IMR-90 (cell line): ENCODE measurements around the gene DMXL2. TPM values are rescaled to one million over a fixed set of nuclear protein-coding genes. Genes with fewer than 3 reads are reported as not detected.

Experiments used
- ATAC-seq: fragments of 200-7000 bp; cut with Tn5 transposase; 2 replicates; pipeline ENCODE4 v1.9.1; 2020; ENCODE audit warnings: low read depth, mild to moderate bottlenecking, moderate library complexity
- BruUV-seq: library from RNA; stranded (reverse); fragments of 400-500 nt; replicated peaks from 2 replicates; lab custom pipeline; 2021; lab: Mats Ljungman, UMichigan
- CTCF ChIA-PET: fragments of 300-600 bp; formaldehyde crosslinking; extraction: SDS; loops from one replicate; lab custom pipeline; 2021; ENCODE audit warnings: antibody characterized with exemption; lab: Yijun Ruan, JAX
- POLR2A ChIA-PET: fragments of 300-600 bp; sonication (Branson Sonifier 250); formaldehyde crosslinking; loops from one replicate; lab custom pipeline; 2022; ENCODE audit warnings: antibody characterized with exemption; ENCODE audit not compliant: unreplicated experiment; lab: Charles Lee
- DNase-seq: peaks from one replicate; pipeline ENCODE4 v3.0.0; 2013
- H2AFZ ChIP-seq: replicated peaks from 2 replicates; pipeline ENCODE3; 2013; ENCODE audit warnings: low read length, mild to moderate bottlenecking; ENCODE audit not compliant: poor library complexity
- H2AK5ac ChIP-seq: 2 replicates; pipeline ENCODE4 v1.6.1; 2013; ENCODE audit warnings: low read depth, low read length, inconsistent platforms
- H2AK9ac ChIP-seq: replicated peaks from 2 replicates; pipeline ENCODE3; 2013; ENCODE audit warnings: mild to moderate bottlenecking, low read depth, low read length, moderate library complexity; ENCODE audit not compliant: poor library complexity
- H2BK120ac ChIP-seq: 2 replicates; pipeline ENCODE4 v1.6.1; 2013; ENCODE audit warnings: low read depth, low read length, inconsistent platforms
- H2BK15ac ChIP-seq: 3 replicates; pipeline ENCODE4 v1.6.1; 2013; ENCODE audit warnings: low read depth, low read length, inconsistent platforms
- H2BK20ac ChIP-seq: 2 replicates; pipeline ENCODE4 v1.6.1; 2013; ENCODE audit warnings: low read depth, mild to moderate bottlenecking, inconsistent platforms, low read length, moderate library complexity
- H2BK5ac ChIP-seq: 2 replicates; pipeline ENCODE4 v1.6.1; 2013; ENCODE audit warnings: mild to moderate bottlenecking, low read depth, low read length, inconsistent platforms; ENCODE audit not compliant: poor library complexity, severe bottlenecking
- H3K14ac ChIP-seq: replicated peaks from 2 replicates; pipeline ENCODE4 v1.6.1; 2013; ENCODE audit warnings: low read depth, low read length, inconsistent platforms
- H3K18ac ChIP-seq: 2 replicates; pipeline ENCODE4 v1.6.1; 2013; ENCODE audit warnings: low read depth, low read length, control low read depth
- H3K23ac ChIP-seq: 2 replicates; pipeline ENCODE4 v1.6.1; 2013; ENCODE audit warnings: low read depth, low read length, inconsistent platforms
- H3K27ac ChIP-seq: 2 replicates; pipeline ENCODE4 v1.5.1; 2013; ENCODE audit warnings: mild to moderate bottlenecking, control low read depth, low read length; ENCODE audit not compliant: insufficient read depth
- H3K27me3 ChIP-seq: 2 replicates; pipeline ENCODE4 v1.6.1; 2013; ENCODE audit warnings: low read length; ENCODE audit not compliant: control insufficient read depth, insufficient read depth
- H3K36me3 ChIP-seq: 2 replicates; pipeline ENCODE4 v1.6.1; 2013; ENCODE audit warnings: low read length, mixed read lengths; ENCODE audit not compliant: control insufficient read depth, insufficient read depth
- H3K4ac ChIP-seq: 2 replicates; pipeline ENCODE4 v1.6.1; 2013; ENCODE audit warnings: low read depth, low read length, inconsistent platforms
- H3K4me1 ChIP-seq: 2 replicates; pipeline ENCODE4 v1.6.1; 2013; ENCODE audit warnings: low read length, mixed read lengths; ENCODE audit not compliant: control insufficient read depth, insufficient read depth
- H3K4me2 ChIP-seq: 2 replicates; pipeline ENCODE4 v1.6.1; 2013; ENCODE audit warnings: low read depth, mild to moderate bottlenecking, control low read depth, low read length, moderate library complexity
- H3K4me3 ChIP-seq: 2 replicates; pipeline ENCODE4 v1.5.1; 2013; ENCODE audit warnings: low read depth, mild to moderate bottlenecking, control low read depth, low read length, moderate library complexity; ENCODE audit not compliant: insufficient read depth
- H3K56ac ChIP-seq: 2 replicates; pipeline ENCODE4 v1.6.1; 2013; ENCODE audit warnings: low read length, inconsistent platforms; ENCODE audit not compliant: insufficient read depth; ENCODE audit errors: extremely low read depth
- H3K79me1 ChIP-seq, 2 experiments: 2 replicates each; pipeline ENCODE4 v1.6.1; 2013; ENCODE audit warnings: low read length in 2 of 2, inconsistent platforms in 1 of 2, low read depth in 1 of 2
- H3K9ac ChIP-seq: 2 replicates; pipeline ENCODE4 v1.6.1; 2013; ENCODE audit warnings: low read depth, low read length, control low read depth
- H3K9me1 ChIP-seq: 2 replicates; pipeline ENCODE4 v1.6.1; 2013; ENCODE audit warnings: low read length, inconsistent platforms; ENCODE audit not compliant: insufficient read depth
- H3K9me3 ChIP-seq: 2 replicates; pipeline ENCODE4 v1.6.1; 2013; ENCODE audit warnings: low read length; ENCODE audit not compliant: control insufficient read depth, insufficient read depth
- H4K20me1 ChIP-seq: 2 replicates; pipeline ENCODE4 v1.6.1; 2013; ENCODE audit warnings: low read length, inconsistent platforms; ENCODE audit not compliant: insufficient read depth
- H4K5ac ChIP-seq: 2 replicates; pipeline ENCODE4 v1.6.1; 2013; ENCODE audit warnings: mild to moderate bottlenecking, low read depth, low read length, control low read depth
- H4K8ac ChIP-seq, 2 experiments: 2 replicates each; pipeline ENCODE4 v1.6.1; 2013; ENCODE audit warnings: low read depth in 2 of 2, low read length in 2 of 2, control low read depth in 1 of 2, inconsistent platforms in 1 of 2
- H4K91ac ChIP-seq: 2 replicates; pipeline ENCODE4 v1.6.1; 2013; ENCODE audit warnings: low read depth, low read length, inconsistent platforms; ENCODE audit not compliant: insufficient read depth
- CEBPB ChIP-seq: IDR thresholded peaks from 2 replicates; pipeline ENCODE4 v1.6.1; 2012; ENCODE audit warnings: low read depth, low read length, improper control_type of control experiment
- MAFK ChIP-seq: IDR thresholded peaks from 2 replicates; pipeline ENCODE4 v1.6.1; 2012; ENCODE audit warnings: low read depth, low read length, improper control_type of control experiment
- POLR2A ChIP-seq: IDR thresholded peaks from 2 replicates; pipeline ENCODE4 v1.6.1; 2012; ENCODE audit warnings: mild to moderate bottlenecking, low read depth, low read length
- RCOR1 ChIP-seq: IDR thresholded peaks from 2 replicates; pipeline ENCODE4 v1.6.1; 2012; ENCODE audit warnings: mild to moderate bottlenecking, low read length, improper control_type of control experiment; ENCODE audit not compliant: insufficient replicate concordance
- WGBS, 2 experiments: methylation state at CpG; one replicate each; pipeline versions ENCODE4 v1.1.5 to v1.1.7; 2013; ENCODE audit warnings: missing lambda C conversion rate in 2 of 2; ENCODE audit not compliant: insufficient read length in 1 of 2; ENCODE audit errors: extremely low coverage in 2 of 2; 5-methylcytosine and 5-hydroxymethylcytosine counted together
- dilution Hi-C: fragments of 300-500 bp; cut with HindIII; formaldehyde crosslinking; loops from one replicate; pipeline ENCODE4 v1.14.3; 2018; ENCODE audit warnings: low sequenced_read_pairs; ENCODE audit not compliant: unreplicated experiment
- in situ Hi-C: fragments of 300-500 bp; cut with MboI; formaldehyde crosslinking; loops from 3 replicates; pipeline ENCODE4 v1.14.3; 2019; ENCODE audit warnings: low sequenced_read_pairs, inconsistent platforms, mixed read lengths
- intact Hi-C: fragments of 100-400 bp; cut with micrococcal nuclease; formaldehyde crosslinking; loops from 2 replicates; pipeline ENCODE4 v1.10.0; 2022
- polyA plus RNA-seq, 3 experiments: library from polyadenylated mRNA; depleted of rRNA; stranded (reverse); fragments of >200 nt; gene quantifications; 2 replicates each; pipeline ENCODE4 v1.2.3, GENCODE V29; 2012; ENCODE audit warnings: low replicate concordance in 1 of 3
- total RNA-seq: library from RNA; depleted of rRNA; stranded (reverse); fragments of >200 nt; gene quantifications from 2 replicates; pipeline ENCODE4 v1.2.3, GENCODE V29; 2012

DMXL2 gene
- total and polyA plus RNA-seq, 2 of the 4 experiments (the other 2 are of a cell fraction): 9.7 to 21.9 TPM

GRCh38 chr15:51629612-51630011 lies 7.0 kb upstream of the DMXL2 start:
- DNase-seq: no peak
- POLR2A ChIA-PET: no interaction called here
- Histone ChIP-seq H3K4ac (no peak overlapping the region), H3K23ac (no peak overlapping the region), H4K20me1 (no peaks in the 10 kb centered on the region), H3K27me3 (peaks cover 22% of the 10 kb centered on the region), H2AK5ac (no peak overlapping the region), H3K4me1 (no peaks in the 10 kb centered on the region), H3K79me1 (no peaks in the 10 kb centered on the region), H3K18ac (no peak overlapping the region), H2AK9ac (no peak overlapping the region), H2AFZ (no peak overlapping the region), H3K56ac (no peak overlapping the region), H2BK120ac (no peak overlapping the region), H3K27ac (no peak overlapping the region), H2BK5ac (no peak overlapping the region), H3K9ac (no peak overlapping the region), H2BK15ac (no peak overlapping the region), H3K4me3 (no peak overlapping the region), H3K9me1 (no peaks in the 10 kb centered on the region), H2BK20ac (no peak overlapping the region), H3K4me2 (no peak overlapping the region), H4K91ac (no peak overlapping the region), H3K14ac (no peak overlapping the region), H4K5ac (no peak overlapping the region), H3K36me3 (no peaks in the 10 kb centered on the region), H3K9me3 (no peaks in the 10 kb centered on the region), H4K8ac (no peak overlapping the region)
- in situ Hi-C loops (loop anchor here (25.0 kb wide), 1 partner anchor 283 kb away; no protein-coding TSS in a partner anchor), dilution Hi-C loops (no loop called here), intact Hi-C loops (no loop called here)
- no peak for TF ChIP-seq POLR2A
- TF ChIP-seq RCOR1: no peak
- no peak for TF ChIP-seq MAFK
- 0 out of 2 replicates have a peak, but pooled peaks have one; percentile 23 for TF ChIP-seq CEBPB
- no peak for ATAC-seq
- CTCF ChIA-PET: no interaction called here
- 67% methylated on average over 1 of the region's 1 CpG; no CpG with 5 or more reads in 1 of the 2 experiments for WGBS, 2 experiments
- no TSS peak for BruUV-seq
